Right ventricle myocardium superior (tissue), 1 donor: Measurements from ENCODE around the gene EIF5. TPM values are rescaled to one million over a fixed set of nuclear protein-coding genes. Genes with fewer than 3 reads are reported as not detected.

Experiments used
- ATAC-seq: fragments of 200-7000 bp; cut with Tn5 transposase; one replicate; pipeline ENCODE4 v1.9.1; 2020; ENCODE audit warnings: mild to moderate bottlenecking; ENCODE audit not compliant: poor library complexity
- DNase-seq: peaks from one replicate; pipeline ENCODE4 v3.0.0-alpha.2; 2020
- intact Hi-C: fragments of 100-400 bp; cut with DNase I; formaldehyde crosslinking; loops from one replicate; pipeline ENCODE4 v1.11.2; 2022
- total RNA-seq: library from RNA; stranded (reverse); fragmentation: NEBNext Ultra II Directional; extraction: Animal tissue kit (Norgen Biotek cat#: 25700); gene quantifications from one replicate; pipeline ENCODE4 v1.2.1, GENCODE V29; 2021
- donor health status: DM: no; HTN: yes; CAD: no; lungs with severe emphysema.

EIF5 gene
- total RNA-seq, 1 donor from 2014 or later: 234 TPM

DNA sequence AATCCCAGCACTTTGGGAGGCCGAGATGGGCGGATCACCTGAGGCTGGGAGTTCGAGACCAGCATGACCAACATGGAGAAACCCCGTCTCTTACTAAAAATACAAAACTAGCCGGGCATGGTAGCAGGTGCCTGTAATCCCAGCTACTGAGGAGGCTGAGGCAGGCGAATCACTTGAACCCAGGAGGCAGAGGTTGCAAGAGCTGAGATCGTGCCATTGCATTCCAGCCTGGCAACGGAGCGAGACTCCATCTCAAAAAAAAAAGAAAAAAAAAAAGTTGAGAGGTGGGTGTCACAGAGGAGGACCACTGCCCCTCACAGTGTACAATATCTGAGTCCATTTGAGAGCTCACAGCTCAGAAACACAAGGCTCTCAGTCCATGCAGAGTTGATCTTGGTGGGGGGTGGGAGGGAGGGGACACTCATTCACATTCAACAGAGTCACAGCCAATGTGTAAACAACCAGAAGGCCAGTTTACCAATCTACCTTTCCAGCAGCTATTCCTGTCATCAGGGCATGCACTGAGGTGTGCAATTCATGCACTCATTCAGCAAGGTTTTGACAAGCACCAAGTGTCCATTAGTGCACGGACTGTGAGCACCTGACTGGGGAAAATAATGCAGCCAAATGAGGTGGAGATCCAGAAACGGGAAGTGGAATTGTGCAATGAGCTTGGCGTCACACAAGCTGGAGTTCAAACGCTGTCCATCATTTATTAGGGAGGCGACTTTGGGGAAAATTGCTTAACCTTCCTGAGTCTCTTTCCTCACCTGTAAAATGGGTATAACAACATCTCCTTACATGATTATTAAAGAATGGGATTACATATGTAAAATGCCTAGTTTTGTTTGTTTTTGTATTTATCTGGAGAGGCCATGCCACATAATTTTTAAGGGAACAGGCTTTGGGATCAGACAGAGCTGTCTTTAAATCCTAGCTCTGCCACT, 4.4 kb upstream of the EIF5 start:
- ATAC-seq (no peak), DNase-seq (no peak)
- intact Hi-C loops: no loop called here

GRCh38 chr14:103330536-103330935, 3.5 kb upstream of the EIF5 start:
- intact Hi-C loops: no loop called here
- ATAC-seq: no peak

GRCh38 chr14:103332143-103332919, 1.7 kb upstream of the EIF5 start:
- DNase-seq (no peak), ATAC-seq (no peak)
- intact Hi-C loops: no loop called here

More at GRCh38 chr14:103330536-103330935, 3.5 kb upstream of the EIF5 start:
- DNase-seq: no peak

- ATAC-seq: peak; percentile 30
- intact Hi-C loops: loop anchor here (5.0 kb wide), 1 partner anchor 52 kb away; the partner anchor contains the start of gene MARK3
- DNase-seq: peak; percentile 71
Measured at GRCh38 chr14:103334644-103335622, 896 bp downstream of the EIF5 start.

DNA sequence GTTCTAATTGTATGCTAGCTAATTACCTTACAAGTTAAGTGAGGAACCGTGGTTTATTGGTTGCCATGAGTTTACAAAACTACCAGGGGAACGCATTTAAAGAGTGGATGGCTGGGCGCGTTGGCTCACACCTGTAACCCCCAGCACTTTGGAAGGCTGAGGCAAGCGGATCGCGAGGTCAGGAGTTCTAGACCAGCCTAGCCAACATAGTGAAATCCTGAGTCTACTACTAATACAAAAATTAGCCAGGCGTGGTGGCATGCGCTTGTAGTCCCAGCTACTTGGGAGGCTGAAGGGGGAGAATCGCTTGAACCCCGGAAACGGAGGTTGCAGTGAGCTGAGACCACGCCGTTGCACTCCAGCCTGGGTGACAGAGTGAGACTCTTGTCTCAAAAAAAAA, 2.2 kb downstream of the EIF5 start:
- ATAC-seq (no peak), DNase-seq (no peak)
- intact Hi-C loops: loop anchor here (5.0 kb wide), 1 partner anchor 51 kb away; the partner anchor contains the start of gene MARK3

- no peak for ATAC-seq
- intact Hi-C loops: loop anchor here (5.0 kb wide), 1 partner anchor 50 kb away; the partner anchor contains the start of gene MARK3
- DNase-seq: no peak
Measured at GRCh38 chr14:103337794-103338193, 3.8 kb downstream of the EIF5 start.

DNA sequence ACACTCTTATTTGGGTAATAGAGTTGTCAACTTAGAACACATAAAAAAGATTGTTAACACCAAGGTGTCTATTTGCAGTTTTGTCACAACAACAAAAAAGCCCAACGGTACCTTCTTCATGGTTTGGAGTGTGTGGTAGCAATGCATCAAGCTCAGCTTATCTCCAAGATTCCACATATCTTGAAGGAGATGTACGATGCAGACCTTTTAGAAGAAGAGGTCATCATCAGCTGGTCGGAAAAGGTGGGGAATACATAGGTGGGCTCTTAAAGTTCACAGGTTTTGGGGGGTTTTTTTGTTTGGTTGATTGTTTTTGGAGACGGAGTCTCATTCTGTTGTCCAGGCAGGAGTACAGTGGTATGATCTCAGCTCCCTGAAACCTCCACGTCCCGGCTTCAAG, 5.5 kb downstream of the EIF5 start:
- intact Hi-C loops: loop anchor here (5.0 kb wide), 1 partner anchor 48 kb away; the partner anchor contains the start of gene MARK3
- ATAC-seq (no peak), DNase-seq (no peak)

GRCh38 chr14:103340480-103341212, 6.6 kb downstream of the EIF5 start:
- ATAC-seq (no peak), DNase-seq (no peak)
- intact Hi-C loops: no loop called here

DNA sequence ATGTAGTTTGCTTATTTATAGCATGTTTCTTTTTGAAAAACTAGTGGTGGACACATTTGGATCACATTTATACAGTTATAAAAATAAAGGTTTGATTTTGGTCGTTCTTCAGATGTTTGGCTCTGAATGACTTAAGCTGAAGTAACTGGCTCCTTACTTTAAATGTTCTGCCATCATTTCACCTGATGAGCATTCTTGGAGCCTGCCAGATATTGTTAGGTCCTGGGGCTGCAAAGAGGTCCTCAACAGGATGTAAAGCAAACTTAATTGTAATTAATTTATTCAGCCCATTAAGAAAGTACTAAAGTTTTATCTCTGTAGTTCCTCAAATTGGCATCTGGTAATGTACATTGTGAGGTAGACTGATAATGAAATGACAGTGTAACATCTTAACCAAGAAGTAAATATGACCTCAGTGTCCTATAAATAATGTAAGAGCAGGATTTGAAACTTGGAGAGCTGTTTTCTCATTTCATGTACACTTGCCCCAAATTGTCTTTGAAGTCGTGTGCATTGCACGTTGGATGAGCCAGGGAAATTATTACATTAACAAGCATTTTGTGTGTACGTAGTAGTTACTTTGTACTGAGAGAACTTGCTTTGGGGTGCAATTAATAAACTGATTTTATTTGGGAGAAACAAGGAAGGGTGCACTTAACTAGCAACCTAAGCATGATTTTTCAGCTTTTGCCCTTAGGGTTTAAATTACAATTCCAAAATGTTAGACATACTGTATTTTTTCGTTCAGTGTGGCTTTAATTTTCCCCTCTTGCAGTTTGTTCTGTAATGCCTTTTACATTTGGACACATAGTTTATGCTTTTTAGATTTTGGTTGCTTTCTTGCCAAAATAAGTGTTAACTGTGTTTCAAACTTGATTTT, 7.5 kb downstream of the EIF5 start:
- DNase-seq (no peak), ATAC-seq (no peak)
- intact Hi-C loops: no loop called here

DNA sequence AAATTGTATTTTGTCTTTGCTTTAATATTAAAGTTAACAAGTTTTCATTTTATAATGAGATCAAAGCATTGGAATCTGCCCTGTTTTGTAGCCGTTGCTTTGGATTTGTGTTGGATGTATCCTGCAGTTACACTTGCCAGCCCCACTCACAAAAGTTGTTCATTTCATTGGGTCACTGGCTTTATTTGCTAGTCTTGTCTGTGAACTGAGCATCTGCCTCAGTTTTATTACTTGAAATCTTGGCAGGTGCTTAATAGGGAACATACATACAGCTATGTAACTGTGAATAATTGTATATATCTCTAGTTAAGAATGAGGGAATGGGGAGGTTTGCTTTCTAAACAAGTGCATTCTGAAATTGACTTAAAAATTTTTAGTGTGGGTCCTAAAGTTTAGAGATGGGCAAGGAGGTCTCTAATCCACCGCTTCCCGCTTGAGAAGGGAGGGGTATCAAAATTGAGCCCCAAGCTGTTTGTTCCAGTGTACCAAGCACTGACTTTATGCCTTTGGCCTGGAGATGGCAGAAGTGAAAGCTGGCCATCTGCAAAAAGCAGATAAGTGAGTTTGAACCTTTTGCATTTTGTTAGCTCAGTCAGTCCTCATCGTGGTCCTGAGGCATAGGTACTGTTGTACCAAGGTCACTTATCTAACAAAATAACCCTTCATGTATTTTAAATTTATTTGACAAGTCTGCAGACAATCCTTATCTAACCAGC, 9.3 kb downstream of the EIF5 start:
- ATAC-seq (no peak), DNase-seq (no peak)
- intact Hi-C loops: no loop called here

GRCh38 chr14:103343905-103344797, 10.1 kb downstream of the EIF5 start:
- intact Hi-C loops: no loop called here
- DNase-seq: no peak
- no peak for ATAC-seq

GRCh38 chr14:103346286-103346685, 12.2 kb downstream of the EIF5 start:
- DNase-seq: no peak
- ATAC-seq: no peak
- intact Hi-C loops: no loop called here

GRCh38 chr14:103347091-103347815, 13.2 kb downstream of the EIF5 start:
- intact Hi-C loops: no loop called here
- no peak for ATAC-seq
- no peak for DNase-seq

DNA sequence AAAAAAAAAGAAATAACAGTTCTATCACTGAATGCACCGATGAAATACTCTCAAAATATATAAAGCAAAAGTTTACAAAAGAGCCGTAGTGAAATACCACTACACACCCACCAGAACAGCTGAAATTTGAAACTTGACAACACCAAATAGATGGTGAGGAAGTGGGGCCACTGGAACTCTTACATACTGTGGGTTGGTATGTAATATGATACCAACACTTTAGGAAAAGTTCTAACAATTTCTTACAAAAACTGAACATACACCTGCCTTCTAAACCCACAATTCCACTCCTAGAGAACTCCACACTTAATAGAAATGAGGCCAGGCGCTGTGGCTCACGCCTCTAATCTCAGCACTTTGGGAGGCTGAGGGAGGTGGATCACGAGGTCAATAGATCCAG, 14.1 kb downstream of the EIF5 start:
- intact Hi-C loops: no loop called here
- DNase-seq: no peak
- ATAC-seq: no peak

DNA sequence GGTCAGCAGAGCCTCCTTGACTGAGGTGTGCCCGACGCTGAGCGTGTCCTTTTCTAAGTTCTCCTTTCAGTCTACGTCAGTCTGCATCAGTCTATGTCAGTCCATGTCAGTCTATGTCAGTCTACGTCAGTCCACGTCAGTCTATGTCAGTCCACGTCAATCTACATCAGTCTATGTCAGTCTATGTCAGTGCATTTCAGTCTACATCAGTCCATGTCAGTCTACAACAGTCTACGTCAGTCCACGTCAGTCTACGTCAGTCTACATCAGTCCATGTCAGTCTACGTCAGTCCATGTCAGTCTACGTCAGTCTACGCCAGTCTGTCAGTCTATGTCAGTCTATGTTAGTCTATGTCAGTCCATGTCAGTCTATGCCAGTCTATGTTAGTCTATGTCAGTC, 15.9 kb downstream of the EIF5 start:
- ATAC-seq: no peak
- DNase-seq: no peak
- intact Hi-C loops: no loop called here
